Fibroblast of upper back skin (primary cell): ENCODE measurements around the gene SCAF4.
A peak's percentile ranks its signal among the peaks of the same experiment; 100 is the strongest.
"Not testable (repeated sequence)": the region's sequence is repeated elsewhere in the genome, so short reads cannot be mapped to it uniquely, and the experiment has no call there.

Experiments
- DNase-seq: peaks from one replicate; pipeline ENCODE4 v3.0.0-alpha.2; 2013

Gene SCAF4

DNA sequence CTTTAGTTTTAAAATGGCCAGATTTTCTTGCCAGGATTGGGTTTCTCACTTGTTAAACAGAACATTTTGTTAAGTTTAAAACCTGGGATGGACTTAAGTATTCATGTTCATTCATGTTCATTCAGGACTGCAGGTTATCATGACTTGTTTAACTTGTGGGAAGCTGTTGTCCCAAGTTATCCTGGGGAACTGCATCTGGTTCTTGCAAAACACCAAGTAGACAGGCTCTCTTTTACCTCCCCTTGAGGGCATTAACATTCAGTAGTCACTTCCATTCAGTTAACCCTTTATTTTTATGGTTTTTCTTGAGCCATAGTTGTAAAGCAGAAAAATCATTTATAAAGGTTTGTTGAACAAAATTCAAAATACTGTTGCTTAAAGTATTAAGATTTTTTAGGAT is 64.3 kb downstream of the SCAF4 start:
- DNase-seq = no peak

GRCh38 chr21:31667132-31667531 is 64.8 kb downstream of the SCAF4 start:
- DNase-seq = no peak

- DNase-seq = peak; percentile 9
Observed at GRCh38 chr21:31666445-31667010, 65.4 kb downstream of the SCAF4 start.

DNA sequence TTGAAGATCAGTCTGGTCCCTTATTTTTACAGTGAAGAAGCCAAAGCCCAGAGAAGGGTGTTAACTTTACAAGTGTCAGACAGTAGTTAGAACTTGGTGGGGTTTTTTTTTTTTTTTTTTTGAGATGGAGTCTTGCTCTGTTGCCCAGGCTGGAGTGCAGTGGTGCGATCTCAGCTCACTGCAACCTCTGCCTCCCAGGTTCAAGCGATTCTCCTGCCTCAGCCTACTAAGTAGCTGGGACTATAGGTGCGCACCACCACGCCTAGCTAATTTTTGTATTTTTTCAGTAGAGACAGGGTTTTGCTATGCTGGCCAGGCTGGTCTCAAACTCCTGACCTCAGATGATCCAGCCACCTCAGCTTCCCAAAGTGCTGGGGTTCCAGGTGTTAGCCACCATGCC is 66.0 kb downstream of the SCAF4 start:
- not testable (repeated sequence) for DNase-seq

- peak; percentile 14 for DNase-seq
Observed at GRCh38 chr21:31665397-31665796, 66.5 kb downstream of the SCAF4 start.

GRCh38 chr21:31663584-31664249 is 68.2 kb downstream of the SCAF4 start:
- no peak for DNase-seq

GRCh38 chr21:31660591-31660990 is 71.3 kb downstream of the SCAF4 start:
- DNase-seq = no peak

DNA sequence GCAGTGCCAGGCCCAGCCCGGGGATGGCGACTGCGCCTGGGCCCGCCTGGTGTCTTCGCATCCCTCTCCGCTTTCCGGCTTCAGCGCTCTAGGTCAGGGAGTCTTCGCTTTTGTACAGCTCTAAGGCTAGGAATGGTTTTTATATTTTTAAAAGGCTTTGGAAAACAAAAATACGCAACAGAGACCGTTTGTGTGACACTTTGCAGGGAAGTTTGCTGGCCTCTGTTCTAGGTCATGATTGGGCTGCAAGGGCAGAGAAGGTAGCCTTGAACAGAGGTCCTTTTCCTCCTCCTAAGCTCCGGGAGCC is 71.7 kb downstream of the SCAF4 start:
- DNase-seq = peak; percentile 29

GRCh38 chr21:31659536-31660258 is 72.2 kb downstream of the SCAF4 start, which contains the start of gene SOD1:
TSS of gene SOD1 (plus strand) at chr21:31659693. CDS start at chr21:31659770, 77 bp downstream.
- peak; percentile 92 for DNase-seq

DNA sequence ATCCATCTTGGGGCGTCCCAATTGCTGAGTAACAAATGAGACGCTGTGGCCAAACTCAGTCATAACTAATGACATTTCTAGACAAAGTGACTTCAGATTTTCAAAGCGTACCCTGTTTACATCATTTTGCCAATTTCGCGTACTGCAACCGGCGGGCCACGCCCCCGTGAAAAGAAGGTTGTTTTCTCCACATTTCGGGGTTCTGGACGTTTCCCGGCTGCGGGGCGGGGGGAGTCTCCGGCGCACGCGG is 72.7 kb downstream of the SCAF4 start:
- no peak for DNase-seq

DNA sequence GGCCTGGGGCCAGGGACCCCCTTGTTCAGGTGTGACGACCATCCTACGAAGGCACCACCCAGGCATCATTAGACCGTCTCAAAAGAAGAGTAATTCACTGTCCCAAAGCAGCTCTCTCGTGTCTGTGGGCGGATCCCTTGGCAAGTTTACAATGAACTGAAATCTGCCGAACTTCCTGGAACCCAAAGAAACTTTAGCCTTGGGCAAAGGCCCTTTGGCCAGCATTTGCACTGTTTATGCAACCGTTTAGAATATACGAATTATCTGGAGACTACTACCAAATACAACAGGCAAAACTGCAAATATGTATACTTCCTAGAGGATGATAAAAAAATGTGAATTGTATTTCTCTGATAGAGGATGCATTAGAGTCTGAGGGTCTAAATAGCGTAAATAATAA is 73.9 kb downstream of the SCAF4 start:
- no peak for DNase-seq

DNA sequence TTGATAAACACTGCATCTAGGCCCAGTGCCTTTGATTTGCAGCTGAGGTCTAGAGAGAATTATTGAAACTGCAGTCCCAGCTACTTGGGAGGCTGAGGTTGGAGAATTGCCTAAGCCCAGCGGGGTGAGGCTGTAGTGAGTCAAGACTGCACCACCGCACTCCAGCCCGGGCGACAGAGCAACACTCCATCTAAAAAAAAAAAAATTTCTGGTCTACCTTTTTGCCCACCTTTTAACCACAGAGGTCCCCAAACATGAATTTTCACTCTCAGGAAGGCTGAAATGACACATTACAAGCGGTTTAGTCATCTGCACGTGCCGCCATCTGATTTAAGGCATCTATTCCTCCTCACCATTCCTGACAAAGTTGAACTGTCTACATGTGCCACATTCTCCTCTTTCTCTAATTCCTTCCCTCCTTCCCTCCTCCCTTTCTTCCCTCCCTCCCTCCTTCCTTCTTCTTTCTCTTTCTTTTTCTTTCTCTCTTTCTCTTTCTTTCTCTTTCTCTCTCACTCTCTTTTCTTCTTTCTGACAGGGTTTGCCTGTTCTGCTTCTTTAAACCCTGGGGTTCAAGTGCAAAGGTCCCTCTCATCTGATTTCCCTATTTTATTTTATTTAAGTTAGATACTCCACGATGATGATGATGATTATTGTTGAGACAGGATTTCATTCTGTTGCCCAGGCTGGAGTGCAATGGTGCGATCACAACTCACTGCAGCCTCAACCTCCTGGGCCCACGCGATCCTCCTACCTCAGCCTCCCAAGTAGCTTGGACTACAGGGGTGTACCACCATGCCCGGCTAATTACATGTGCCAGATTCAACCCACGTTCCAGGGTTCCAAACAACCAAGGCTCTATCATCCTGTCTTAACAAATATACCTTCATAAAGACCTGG is 75.5 kb downstream of the SCAF4 start:
- DNase-seq = peak; percentile 29

DNA sequence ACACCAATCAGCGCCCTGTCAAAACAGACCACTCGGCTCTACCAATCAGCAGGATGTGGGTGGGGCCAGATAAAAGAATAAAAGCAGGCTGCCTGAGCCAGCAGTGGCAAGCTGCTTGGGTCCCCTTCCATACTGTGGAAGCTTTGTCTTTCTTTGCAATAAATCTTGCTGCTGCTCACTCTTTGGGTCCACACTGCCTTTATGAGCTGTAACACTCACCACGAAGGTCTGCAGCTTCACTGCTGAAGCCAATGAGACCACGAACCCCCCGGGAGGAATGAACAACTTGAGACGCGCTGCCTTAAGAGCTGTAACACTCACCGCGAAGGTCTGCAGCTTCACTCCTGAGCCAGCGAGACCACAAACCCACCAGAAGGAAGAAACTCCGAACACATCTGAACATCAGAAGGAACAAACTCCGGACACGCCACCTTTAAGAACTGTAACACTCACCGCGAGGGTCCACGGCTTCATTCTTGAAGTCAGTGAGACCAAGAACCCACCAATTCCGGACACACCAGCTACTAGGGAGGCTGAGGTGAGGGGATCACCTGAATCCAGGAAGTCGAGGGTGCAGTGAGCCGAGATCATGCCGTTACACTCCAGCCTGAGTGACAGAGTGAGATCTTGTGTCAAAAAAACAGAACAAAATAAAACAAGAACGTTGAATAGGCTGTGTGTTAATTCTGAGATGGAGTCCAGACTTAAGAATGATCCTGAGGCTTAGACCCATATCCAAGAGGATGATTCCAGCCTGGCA is 76.9 kb downstream of the SCAF4 start:
- peak; percentile 8 for DNase-seq

- no peak for DNase-seq
Observed at GRCh38 chr21:31654340-31654739, 77.6 kb downstream of the SCAF4 start.

DNA sequence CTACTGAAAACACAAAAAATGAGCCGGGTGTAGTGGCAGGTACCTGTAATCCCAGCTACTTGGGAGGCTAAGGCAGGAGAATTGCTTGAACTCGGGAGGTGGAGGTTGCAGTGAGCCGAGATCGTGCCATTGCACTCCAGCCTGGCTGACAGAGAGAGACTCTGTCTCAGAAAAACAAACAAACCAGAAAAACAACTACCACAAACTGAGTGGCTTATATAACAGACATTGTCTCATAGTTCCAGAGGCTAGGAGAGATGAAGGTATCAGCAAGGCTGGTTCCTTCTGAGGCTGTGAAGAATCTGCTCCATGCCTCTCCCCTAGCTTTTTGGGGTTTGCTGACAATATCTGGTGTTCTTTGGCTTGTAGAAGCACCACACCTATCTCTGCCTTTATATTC is 80.4 kb downstream of the SCAF4 start:
- not testable (repeated sequence) for DNase-seq

DNA sequence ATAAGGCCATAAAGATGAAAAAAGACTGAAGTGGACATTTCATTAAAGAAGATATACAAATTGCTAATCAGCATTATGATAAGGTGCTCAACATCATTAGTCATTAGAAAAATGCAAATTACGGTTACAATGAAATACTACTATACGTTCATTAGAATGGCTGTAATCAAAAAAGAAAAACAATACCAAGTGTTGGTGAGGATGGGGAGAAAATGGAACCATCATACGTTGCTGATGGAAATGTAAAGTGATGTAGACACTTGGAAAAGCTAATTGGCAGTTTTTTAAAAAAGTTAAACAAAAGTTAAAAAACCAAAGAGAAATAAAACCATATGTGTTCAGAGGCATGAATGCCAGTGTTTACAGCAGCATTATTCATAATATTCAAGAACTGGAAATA is 81.0 kb downstream of the SCAF4 start:
- DNase-seq = no peak

DNA sequence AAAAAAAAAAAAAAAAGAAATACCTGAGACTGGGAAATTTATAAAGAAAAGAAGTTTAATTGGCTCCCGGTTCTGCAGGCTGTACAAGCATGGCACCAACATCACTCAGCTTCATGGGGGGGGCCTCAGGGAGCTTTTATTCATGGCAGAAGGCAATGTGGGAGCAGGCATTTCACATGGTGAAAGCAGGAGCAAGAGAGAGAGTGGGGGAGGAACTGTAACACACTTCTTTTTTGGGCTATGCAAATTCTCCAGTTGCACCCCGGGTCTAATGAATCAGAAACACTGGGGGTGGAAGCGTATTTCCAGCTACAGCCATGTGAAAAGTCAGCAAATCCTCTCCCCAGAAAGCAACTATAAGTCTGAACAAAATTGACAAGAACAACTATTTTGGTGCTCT is 84.3 kb downstream of the SCAF4 start:
- DNase-seq = no peak

- no peak for DNase-seq
Observed at GRCh38 chr21:31644643-31645042, 87.3 kb downstream of the SCAF4 start.

- DNase-seq = no peak
Observed at GRCh38 chr21:31641416-31641922, 90.4 kb downstream of the SCAF4 start.

GRCh38 chr21:31636874-31637273 is 95.0 kb downstream of the SCAF4 start:
- DNase-seq = no peak

GRCh38 chr21:31634993-31635392 is 96.9 kb downstream of the SCAF4 start:
- DNase-seq = no peak

- DNase-seq = not testable (repeated sequence)
Observed at GRCh38 chr21:31631881-31632280, 100.0 kb downstream of the SCAF4 start.
